HG02623 (cell line): ENCODE data around the gene NRXN3.

Experiments used
- ATAC-seq: cut with Tn5 transposase; IDR thresholded peaks from one replicate; pipeline ENCODE4 v1.9.1; 2021; ENCODE audit warnings: moderate library complexity; ENCODE audit not compliant: unreplicated experiment

Gene NRXN3

GRCh38 chr14:79040790-79041189 lies 870.6 kb downstream of the NRXN3 start:
- no peak for ATAC-seq

- no peak for ATAC-seq
These were observed 873.2 kb downstream of the NRXN3 start for GRCh38 chr14:79043194-79043889.

- no peak for ATAC-seq
These were observed 874.9 kb downstream of the NRXN3 start for GRCh38 chr14:79044894-79045624.

- ATAC-seq = no peak
These were observed 880.9 kb downstream of the NRXN3 start for GRCh38 chr14:79050787-79051727.

GRCh38 chr14:79051742-79052141 lies 881.6 kb downstream of the NRXN3 start:
- no peak for ATAC-seq

- no peak for ATAC-seq
These were observed 886.7 kb downstream of the NRXN3 start for GRCh38 chr14:79056879-79057278.

- no peak for ATAC-seq
These were observed 887.2 kb downstream of the NRXN3 start for GRCh38 chr14:79057333-79057732.

- ATAC-seq = no peak
These were observed 892.1 kb downstream of the NRXN3 start for GRCh38 chr14:79062226-79062625.

- ATAC-seq = no peak
These were observed 894.0 kb downstream of the NRXN3 start for GRCh38 chr14:79064214-79064613.

- no peak for ATAC-seq
These were observed 904.3 kb downstream of the NRXN3 start for GRCh38 chr14:79074510-79074909.

- no peak for ATAC-seq
These were observed 906.3 kb downstream of the NRXN3 start for GRCh38 chr14:79076428-79076827.

- ATAC-seq = no peak
These were observed 906.9 kb downstream of the NRXN3 start for GRCh38 chr14:79077096-79077495.

GRCh38 chr14:79080040-79080439 lies 909.9 kb downstream of the NRXN3 start:
- ATAC-seq = no peak

GRCh38 chr14:79082883-79083282 lies 912.7 kb downstream of the NRXN3 start:
- ATAC-seq = no peak

GRCh38 chr14:79083356-79083755 lies 913.2 kb downstream of the NRXN3 start:
- no peak for ATAC-seq

- no peak for ATAC-seq
These were observed 914.7 kb downstream of the NRXN3 start for GRCh38 chr14:79084861-79085260.

- ATAC-seq = no peak
These were observed 919.4 kb downstream of the NRXN3 start for GRCh38 chr14:79089576-79089975.

- no peak for ATAC-seq
These were observed 920.5 kb downstream of the NRXN3 start for GRCh38 chr14:79090641-79091180.

- ATAC-seq = no peak
These were observed 921.3 kb downstream of the NRXN3 start for GRCh38 chr14:79091381-79091963.

GRCh38 chr14:79093531-79093930 lies 923.4 kb downstream of the NRXN3 start:
- no peak for ATAC-seq

GRCh38 chr14:79094951-79095350 lies 924.8 kb downstream of the NRXN3 start:
- ATAC-seq = no peak
